A549 treated with ZK216348 at 1 μM for 4 hours (cell line): ENCODE measurements around the gene ANKFY1. TPM values are rescaled to one million over a fixed set of nuclear protein-coding genes. Genes with fewer than 3 reads are reported as not detected.

Experiments
- total RNA-seq: library from RNA; stranded (reverse); fragments of 200-300 nt; extraction: Qiagen RNA extraction; gene quantifications from 5 replicates; pipeline ENCODE4 v1.2.3, GENCODE V29; 2022; ENCODE audit warnings: low read depth

Gene ANKFY1, protein sequence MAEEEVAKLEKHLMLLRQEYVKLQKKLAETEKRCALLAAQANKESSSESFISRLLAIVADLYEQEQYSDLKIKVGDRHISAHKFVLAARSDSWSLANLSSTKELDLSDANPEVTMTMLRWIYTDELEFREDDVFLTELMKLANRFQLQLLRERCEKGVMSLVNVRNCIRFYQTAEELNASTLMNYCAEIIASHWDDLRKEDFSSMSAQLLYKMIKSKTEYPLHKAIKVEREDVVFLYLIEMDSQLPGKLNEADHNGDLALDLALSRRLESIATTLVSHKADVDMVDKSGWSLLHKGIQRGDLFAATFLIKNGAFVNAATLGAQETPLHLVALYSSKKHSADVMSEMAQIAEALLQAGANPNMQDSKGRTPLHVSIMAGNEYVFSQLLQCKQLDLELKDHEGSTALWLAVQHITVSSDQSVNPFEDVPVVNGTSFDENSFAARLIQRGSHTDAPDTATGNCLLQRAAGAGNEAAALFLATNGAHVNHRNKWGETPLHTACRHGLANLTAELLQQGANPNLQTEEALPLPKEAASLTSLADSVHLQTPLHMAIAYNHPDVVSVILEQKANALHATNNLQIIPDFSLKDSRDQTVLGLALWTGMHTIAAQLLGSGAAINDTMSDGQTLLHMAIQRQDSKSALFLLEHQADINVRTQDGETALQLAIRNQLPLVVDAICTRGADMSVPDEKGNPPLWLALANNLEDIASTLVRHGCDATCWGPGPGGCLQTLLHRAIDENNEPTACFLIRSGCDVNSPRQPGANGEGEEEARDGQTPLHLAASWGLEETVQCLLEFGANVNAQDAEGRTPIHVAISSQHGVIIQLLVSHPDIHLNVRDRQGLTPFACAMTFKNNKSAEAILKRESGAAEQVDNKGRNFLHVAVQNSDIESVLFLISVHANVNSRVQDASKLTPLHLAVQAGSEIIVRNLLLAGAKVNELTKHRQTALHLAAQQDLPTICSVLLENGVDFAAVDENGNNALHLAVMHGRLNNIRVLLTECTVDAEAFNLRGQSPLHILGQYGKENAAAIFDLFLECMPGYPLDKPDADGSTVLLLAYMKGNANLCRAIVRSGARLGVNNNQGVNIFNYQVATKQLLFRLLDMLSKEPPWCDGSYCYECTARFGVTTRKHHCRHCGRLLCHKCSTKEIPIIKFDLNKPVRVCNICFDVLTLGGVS
- total RNA-seq, result 22.9 to 36.6 TPM (median 32.8 TPM) in 5 replicates

DNA sequence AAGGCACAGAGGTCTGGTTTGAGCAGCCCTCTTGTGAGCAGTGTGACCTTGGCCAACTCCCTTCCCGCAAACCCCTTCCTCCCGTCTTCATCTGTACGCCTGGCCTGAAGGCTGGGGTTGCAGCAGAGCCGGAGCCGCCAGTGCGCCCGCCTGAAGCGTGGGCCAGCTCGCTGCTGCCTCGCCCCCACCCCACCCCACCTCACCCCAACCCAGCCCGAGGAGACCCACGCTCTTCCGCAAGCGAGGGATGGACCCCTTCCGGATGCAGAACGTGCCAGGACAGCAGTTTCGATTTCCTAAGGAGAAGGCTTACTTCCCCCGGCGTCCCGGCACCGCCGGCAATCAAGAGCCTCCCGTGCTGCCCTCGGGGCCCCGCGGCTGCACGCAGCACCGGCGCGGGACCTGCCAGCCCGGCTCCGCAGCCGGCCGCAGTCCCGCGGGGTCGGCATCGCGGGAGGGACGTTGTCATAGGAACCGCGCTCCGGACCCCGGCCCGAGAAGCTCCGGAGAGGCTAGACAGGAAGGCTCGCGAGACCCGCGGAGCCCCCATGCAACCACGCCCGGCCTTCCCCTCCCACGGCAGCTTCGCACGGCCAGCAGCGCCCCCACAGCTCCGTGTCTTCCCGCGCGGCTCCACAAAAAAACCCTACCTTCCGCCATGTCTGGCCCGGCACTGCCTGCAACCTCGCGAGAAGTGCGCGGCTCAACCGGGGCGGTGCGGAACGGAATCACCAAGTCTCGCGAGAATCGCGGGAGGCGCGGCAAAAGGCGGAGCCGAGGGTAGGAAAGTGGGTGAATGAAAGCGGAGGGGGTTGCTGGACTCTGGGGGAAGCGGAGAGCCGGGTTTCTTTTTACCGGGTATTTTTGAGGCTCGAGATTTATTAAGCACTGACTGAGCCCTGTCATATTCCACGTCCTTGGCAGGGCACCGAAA lies at the start of gene ANKFY1:
Gene ANKFY1, minus strand, starts transcription at position 698 of the 934 bp plus-strand sequence. Its CDS starts 38 bp downstream, at position 660.

Other genes with a start within 250 kb of the ANKFY1 start
- gene ZZEF1, start 120.9 kb downstream of the ANKFY1 start, total RNA-seq, result 10.3 to 17.2 TPM (median 14.7 TPM) in 5 replicates
- gene CYB5D2, start 120.8 kb downstream of the ANKFY1 start, total RNA-seq, result 14.2 to 21.2 TPM (median 17.4 TPM) in 5 replicates
- gene UBE2G1, start 102.7 kb upstream of the ANKFY1 start, total RNA-seq, result 67.9 to 99.8 TPM (median 84.3 TPM) in 5 replicates
- gene SPNS3, start 170.0 kb upstream of the ANKFY1 start, total RNA-seq, result not detected in 5 replicates
- 7.0 to 12.1 TPM (median 10.4 TPM) in 5 replicates for gene SPNS2, start 234.9 kb upstream of the ANKFY1 start, total RNA-seq